Prostate gland (tissue), 2 donors: ENCODE results near the gene STX5. TPM values are rescaled to one million over a fixed set of nuclear protein-coding genes. Genes with fewer than 3 reads are reported as not detected.

ENCODE experiments used
- DNase-seq: peaks from one replicate; pipeline ENCODE4 v3.0.0-alpha.2; 2019; ENCODE audit warnings: low spot score
- H3K27ac ChIP-seq, 2 donors: fragments of 200-600 bp; sonication (generic); 2 replicates each; pipeline ENCODE4 v1.5.1; 2017 to 2019
- H3K27me3 ChIP-seq: fragments of 200-600 bp; sonication (generic); replicated peaks from 2 replicates; pipeline ENCODE4 v1.5.1; 2019; ENCODE audit not compliant: insufficient read depth
- H3K36me3 ChIP-seq, 2 donors: fragments of 200-600 bp; sonication (generic); 1 replicate in 1 of 2; 2 replicates in 1 of 2; pipeline versions ENCODE4 v1.5.1 to v1.8.1; 2017 to 2019
- H3K4me1 ChIP-seq: fragments of 200-600 bp; sonication (generic); replicated peaks from 2 replicates; pipeline ENCODE4 v1.5.1; 2019
- H3K4me3 ChIP-seq, 2 donors: fragments of 200-600 bp; sonication (generic); 2 replicates each; pipeline ENCODE4 v1.5.1; 2017 to 2019
- H3K9me3 ChIP-seq: fragments of 200-600 bp; sonication (generic); 2 replicates; pipeline ENCODE4 v1.5.1; 2017
- CTCF ChIP-seq, 4 experiments: fragments of 200-600 bp in 2 of 4; fragments of 450-650 bp in 2 of 4; sonication (generic) in 2 of 4; IDR thresholded peaks; 1 replicate in 3 of 4; 2 replicates in 1 of 4; pipeline ENCODE4 v1.5.1; 2016 to 2019; ENCODE audit warnings: antibody characterized with exemption in 4 of 4, mild to moderate bottlenecking in 2 of 4, moderate library complexity in 2 of 4
- POLR2A ChIP-seq: fragments of 450-650 bp; IDR thresholded peaks from one replicate; pipeline ENCODE4 v1.6.1; 2016; ENCODE audit warnings: antibody characterized with exemption, mild to moderate bottlenecking
- POLR2AphosphoS5 ChIP-seq: sonication (generic); formaldehyde crosslinking; IDR thresholded peaks from one replicate; pipeline ENCODE4 v1.6.1; 2017; ENCODE audit warnings: antibody characterized with exemption
- WGBS: methylation state at CpG from one replicate; pipeline ENCODE4 v1.1.5; 2018; 5-methylcytosine and 5-hydroxymethylcytosine counted together
- intact Hi-C: fragments of 100-400 bp; cut with DNase I; formaldehyde crosslinking; loops from one replicate; pipeline ENCODE4 v1.14.2; 2022
- total RNA-seq, 2 donors: library from RNA; depleted of rRNA; stranded (reverse); fragments of >200 nt; gene quantifications; one replicate each; pipeline ENCODE4 v1.1.0, GENCODE V29; 2016

STX5 gene
- total RNA-seq, 2 donors from 2014 or later, result 34.5 to 57.5 TPM

- intact Hi-C loops, result no loop called here
- Histone ChIP-seq H3K4me3 (no peak overlapping the region), H3K4me1 (peaks cover 6% of the 10 kb centered on the region), H3K36me3 (peaks cover 19 to 54% of the 10 kb centered on the region in 2 donors), H3K27me3 (no peaks in the 10 kb centered on the region), H3K9me3 (no peaks in the 10 kb centered on the region), H3K27ac (no peak overlapping the region)
- no peak for TF ChIP-seq POLR2AphosphoS5
- TF ChIP-seq POLR2A, result no peak
- TF ChIP-seq CTCF (IDR thresholded peaks at IDR 0.05), result no peak
- 73% methylated on average over 7 of the region's 7 CpGs for WGBS
- no peak for DNase-seq
These were observed 35.6 kb downstream of the STX5 start for GRCh38 chr11:62796281-62796680.

- no peak for DNase-seq
- H3K9me3 ChIP-seq, result no peaks in the 10 kb centered on the region
- no peak overlapping the region for H3K27ac ChIP-seq
- peaks cover 11% of the 10 kb centered on the region for H3K4me1 ChIP-seq
- no peak overlapping the region for H3K4me3 ChIP-seq
- H3K36me3 ChIP-seq, result peaks cover 18 to 42% of the 10 kb centered on the region in 2 donors
- intact Hi-C loops, result no loop called here
- TF ChIP-seq POLR2AphosphoS5 (no peak), POLR2A (no peak)
- H3K27me3 ChIP-seq, result no peaks in the 10 kb centered on the region
- 91% methylated on average over 8 of the region's 8 CpGs for WGBS
These were observed 37.6 kb downstream of the STX5 start for GRCh38 chr11:62794201-62794775.

GRCh38 chr11:62792202-62792575, 39.7 kb downstream of the STX5 start:
- intact Hi-C loops, result no loop called here
- 18% methylated on average over 11 of the region's 11 CpGs for whole genome bisulfite sequencing
- Histone ChIP-seq H3K4me3 (peak overlapping the region in 1 of 2 donors; percentile 69), H3K27me3 (no peaks in the 10 kb centered on the region), H3K27ac (peak overlapping the region; percentile 71 to 74), H3K4me1 (peaks cover 18% of the 10 kb centered on the region), H3K9me3 (no peaks in the 10 kb centered on the region), H3K36me3 (peaks cover 15 to 29% of the 10 kb centered on the region in 2 donors)
- TF ChIP-seq POLR2AphosphoS5, result no peak
- no peak for TF ChIP-seq POLR2A
- TF ChIP-seq CTCF (IDR thresholded peaks at IDR 0.05), result no peak
- no peak for DNase-seq

- TF ChIP-seq POLR2A (peak; percentile 69), CTCF (IDR thresholded peaks at IDR 0.05) (peak; percentile 12 to 55 (median 30)), POLR2AphosphoS5 (peak; percentile 92)
- WGBS, result 0% methylated on average over 52 of the region's 58 CpGs
- Histone ChIP-seq H3K9me3 (no peaks in the 10 kb centered on the region), H3K27ac (peak within 1 kb of the TSS; percentile 71 to 74), H3K36me3 (peaks cover 12 to 26% of the 10 kb centered on the region in 2 donors), H3K4me3 (peak within 1 kb of the TSS; percentile 69 to 73), H3K27me3 (no peaks in the 10 kb centered on the region), H3K4me1 (peaks cover 18% of the 10 kb centered on the region)
- intact Hi-C loops, result no loop called here
- peak; percentile 84 for DNase-seq
These were observed 40.2 kb downstream of the STX5 start, which contains the start of gene TMEM223 for GRCh38 chr11:62791501-62792201. TMEM223 (minus strand) TSS chr11:62792006; CDS start chr11:62791994, 12 bp downstream.

GRCh38 chr11:62789576-62789975, 42.3 kb downstream of the STX5 start:
- DNase-seq, result no peak
- intact Hi-C loops, result loop anchor here (5.0 kb wide), 1 partner anchor 93 kb away; the partner anchor contains the start of gene SLC3A2

More at GRCh38 chr11:62789576-62789975, 42.3 kb downstream of the STX5 start:
- WGBS, result 71% methylated on average over 3 of the region's 3 CpGs
- Histone ChIP-seq H3K9me3 (no peaks in the 10 kb centered on the region), H3K27ac (no peak overlapping the region), H3K4me3 (no peak overlapping the region), H3K4me1 (peaks cover 25% of the 10 kb centered on the region), H3K27me3 (no peaks in the 10 kb centered on the region), H3K36me3 (peaks cover 4 to 9% of the 10 kb centered on the region in 2 donors)
- TF ChIP-seq CTCF (IDR thresholded peaks at IDR 0.05) (no peak), POLR2A (no peak), POLR2AphosphoS5 (no peak)
